Head of caudate nucleus (tissue), 42 donors: ENCODE measurements around the gene DNAI1.
A peak's percentile ranks its signal among the peaks of the same experiment; 100 is the strongest.

Experiments used
- DNase-seq, 42 donors: peaks; one replicate each; pipeline versions ENCODE4 v3.0.0 to v3.0.0-alpha.2; 2020 to 2021; ENCODE audit warnings: mixed read lengths in 7 of 42
- intact Hi-C: fragments of 100-400 bp; cut with DNase I; formaldehyde crosslinking; loops from one replicate; pipeline ENCODE4 v1.15.0; 2022

Gene DNAI1

GRCh38 chr9:34505370-34506120 lies 46.9 kb downstream of the DNAI1 start:
- intact Hi-C loops: no loop called here
- peak in 1 of 42 donors; percentile 23 for DNase-seq

GRCh38 chr9:34506623-34507022 lies 48.0 kb downstream of the DNAI1 start:
- peak in 3 of 42 donors; percentile 18 to 42 (median 39) for DNase-seq
- intact Hi-C loops: no loop called here

- intact Hi-C loops: no loop called here
- peak in 2 of 42 donors; percentile 5 to 8 for DNase-seq
These were observed 49.0 kb downstream of the DNAI1 start for GRCh38 chr9:34507556-34507955.

- intact Hi-C loops: no loop called here
- no peak for DNase-seq
These were observed 49.4 kb downstream of the DNAI1 start for GRCh38 chr9:34507966-34508365.

GRCh38 chr9:34508463-34508862 lies 49.9 kb downstream of the DNAI1 start:
- DNase-seq: peak in 1 of 42 donors; percentile 25
- intact Hi-C loops: no loop called here

GRCh38 chr9:34508951-34509350 lies 50.3 kb downstream of the DNAI1 start:
- DNase-seq: peak in 2 of 42 donors; percentile 21 to 22
- intact Hi-C loops: no loop called here

GRCh38 chr9:34510497-34511468 lies 52.2 kb downstream of the DNAI1 start:
- intact Hi-C loops: no loop called here
- DNase-seq: no peak

GRCh38 chr9:34512131-34513078 lies 53.8 kb downstream of the DNAI1 start:
- peak in 17 of 42 donors; percentile 23 to 74 (median 50) for DNase-seq
- intact Hi-C loops: no loop called here

GRCh38 chr9:34513567-34514214 lies 55.1 kb downstream of the DNAI1 start:
- DNase-seq: peak in 19 of 42 donors; percentile 27 to 78 (median 54)
- intact Hi-C loops: no loop called here

GRCh38 chr9:34514401-34514800 lies 55.8 kb downstream of the DNAI1 start:
- DNase-seq: no peak
- intact Hi-C loops: no loop called here

- DNase-seq: no peak
- intact Hi-C loops: no loop called here
These were observed 56.2 kb downstream of the DNAI1 start for GRCh38 chr9:34514816-34515215.

GRCh38 chr9:34515959-34516358 lies 57.4 kb downstream of the DNAI1 start:
- intact Hi-C loops: no loop called here
- no peak for DNase-seq

- DNase-seq: no peak
These were observed 58.6 kb downstream of the DNAI1 start for GRCh38 chr9:34517185-34517584.

GRCh38 chr9:34518110-34518616 lies 59.6 kb downstream of the DNAI1 start:
- DNase-seq: peak in 7 of 42 donors; percentile 20 to 47 (median 40)
- intact Hi-C loops: no loop called here

More at GRCh38 chr9:34517185-34517584, 58.6 kb downstream of the DNAI1 start:
- intact Hi-C loops: no loop called here

- DNase-seq: no peak
- intact Hi-C loops: no loop called here
These were observed 60.3 kb downstream of the DNAI1 start for GRCh38 chr9:34518896-34519295.

- no peak for DNase-seq
- intact Hi-C loops: no loop called here
These were observed 60.9 kb downstream of the DNAI1 start for GRCh38 chr9:34519321-34520020.

- intact Hi-C loops: no loop called here
- no peak for DNase-seq
These were observed 61.5 kb downstream of the DNAI1 start for GRCh38 chr9:34520096-34520495.
